HEK293 (cell line): ENCODE data around the gene LIN37.
A peak's percentile ranks its signal among the peaks of the same experiment; 100 is the strongest.

Experiments used
- CTCF ChIA-PET: fragments of 350-600 bp; formaldehyde crosslinking; extraction: SDS; loops from one replicate; lab custom pipeline; 2021; ENCODE audit warnings: antibody characterized with exemption; lab: Yijun Ruan, JAX
- POLR2A ChIA-PET: fragments of 300-600 bp; formaldehyde crosslinking; extraction: SDS; loops from one replicate; lab custom pipeline; 2020; ENCODE audit warnings: antibody characterized with exemption, inconsistent platforms; lab: Yijun Ruan, JAX
- H3K27ac ChIP-seq: fragments of 200-500 bp; sonication (Bioruptor generic); 2 replicates; pipeline ENCODE4 v1.5.1; 2014; ENCODE audit warnings: low read depth, low read length, control low read depth, inconsistent platforms; ENCODE audit errors: extremely low read depth
- H3K36me3 ChIP-seq, 2 experiments: fragments of 200-500 bp in 1 of 2; sonication (Bioruptor generic) in 1 of 2; 1 replicate in 1 of 2; 2 replicates in 1 of 2; pipeline ENCODE4 v1.5.1; 2014 to 2017; ENCODE audit warnings: inconsistent platforms in 2 of 2, low read length in 2 of 2; ENCODE audit not compliant: control insufficient read depth in 2 of 2, insufficient read depth in 1 of 2
- H3K4me1 ChIP-seq: fragments of 200-500 bp; sonication (Bioruptor generic); 2 replicates; pipeline ENCODE4 v1.5.1; 2014; ENCODE audit warnings: mild to moderate bottlenecking, low read length, inconsistent platforms; ENCODE audit not compliant: control insufficient read depth, insufficient read depth
- H3K4me3 ChIP-seq: 2 replicates; pipeline ENCODE4 v1.5.1; 2011; ENCODE audit warnings: low read depth, mild to moderate bottlenecking, control low read depth, low read length, moderate library complexity
- H3K9me3 ChIP-seq: fragments of 200-500 bp; sonication (Bioruptor generic); 2 replicates; pipeline ENCODE4 v1.5.1; 2014; ENCODE audit warnings: low read depth, low read length, inconsistent platforms; ENCODE audit not compliant: control insufficient read depth, insufficient read depth
- BCL11B ChIP-seq: fragments of 450-650 bp; formaldehyde crosslinking; IDR thresholded peaks from 2 replicates; pipeline ENCODE4 v1.5.1; 2016; ENCODE audit warnings: low read depth, missing biosample characterization, missing genetic modification characterization
- GFI1B ChIP-seq: fragments of 450-650 bp; formaldehyde crosslinking; IDR thresholded peaks from 2 replicates; pipeline ENCODE4 v1.5.1; 2016; ENCODE audit warnings: missing biosample characterization, missing genetic modification characterization
- HIC1 ChIP-seq: fragments of 450-650 bp; formaldehyde crosslinking; IDR thresholded peaks from 2 replicates; pipeline ENCODE4 v1.5.1; 2016; ENCODE audit warnings: missing biosample characterization, missing genetic modification characterization
- MEIS1 ChIP-seq: sonication (generic); formaldehyde crosslinking; IDR thresholded peaks from 2 replicates; pipeline ENCODE4 v1.8.1; 2022; ENCODE audit warnings: missing genetic modification reagents, mild to moderate bottlenecking, borderline replicate concordance
- SCRT1 ChIP-seq: fragments of 450-650 bp; formaldehyde crosslinking; IDR thresholded peaks from 2 replicates; pipeline ENCODE4 v1.5.1; 2016; ENCODE audit warnings: missing biosample characterization, missing genetic modification characterization, borderline replicate concordance
- SCRT2 ChIP-seq: fragments of 450-650 bp; formaldehyde crosslinking; IDR thresholded peaks from 2 replicates; pipeline ENCODE4 v1.5.1; 2016; ENCODE audit warnings: missing biosample characterization, missing genetic modification characterization
- SP2 ChIP-seq: fragments of 450-650 bp; formaldehyde crosslinking; IDR thresholded peaks from 2 replicates; pipeline ENCODE4 v1.5.1; 2016; ENCODE audit warnings: missing biosample characterization, missing genetic modification characterization
- ZFP37 ChIP-seq: fragments of 450-650 bp; formaldehyde crosslinking; IDR thresholded peaks from 2 replicates; pipeline ENCODE4 v1.5.1; 2016; ENCODE audit warnings: missing biosample characterization, missing genetic modification characterization
- ZIC2 ChIP-seq: fragments of 450-650 bp; formaldehyde crosslinking; IDR thresholded peaks from 2 replicates; pipeline ENCODE4 v1.5.1; 2016; ENCODE audit warnings: missing biosample characterization, missing genetic modification characterization
- ZNF121 ChIP-seq: fragments of 450-650 bp; formaldehyde crosslinking; IDR thresholded peaks from 2 replicates; pipeline ENCODE4 v1.5.1; 2016; ENCODE audit warnings: missing biosample characterization, missing genetic modification characterization
- ZNF416 ChIP-seq: fragments of 450-650 bp; formaldehyde crosslinking; IDR thresholded peaks from 2 replicates; pipeline ENCODE4 v1.5.1; 2016; ENCODE audit warnings: missing biosample characterization, missing genetic modification characterization
- ZNF423 ChIP-seq: fragments of 450-650 bp; formaldehyde crosslinking; IDR thresholded peaks from 2 replicates; pipeline ENCODE4 v1.5.1; 2016; ENCODE audit warnings: missing biosample characterization, missing genetic modification characterization
- ZNF473 ChIP-seq: fragments of 450-650 bp; formaldehyde crosslinking; IDR thresholded peaks from 2 replicates; pipeline ENCODE4 v1.5.1; 2017; ENCODE audit warnings: missing biosample characterization, missing genetic modification characterization
- ZNF791 ChIP-seq: fragments of 450-650 bp; formaldehyde crosslinking; IDR thresholded peaks from 2 replicates; pipeline ENCODE4 v1.5.1; 2016; ENCODE audit warnings: missing biosample characterization, missing genetic modification characterization

LIN37 gene

DNA sequence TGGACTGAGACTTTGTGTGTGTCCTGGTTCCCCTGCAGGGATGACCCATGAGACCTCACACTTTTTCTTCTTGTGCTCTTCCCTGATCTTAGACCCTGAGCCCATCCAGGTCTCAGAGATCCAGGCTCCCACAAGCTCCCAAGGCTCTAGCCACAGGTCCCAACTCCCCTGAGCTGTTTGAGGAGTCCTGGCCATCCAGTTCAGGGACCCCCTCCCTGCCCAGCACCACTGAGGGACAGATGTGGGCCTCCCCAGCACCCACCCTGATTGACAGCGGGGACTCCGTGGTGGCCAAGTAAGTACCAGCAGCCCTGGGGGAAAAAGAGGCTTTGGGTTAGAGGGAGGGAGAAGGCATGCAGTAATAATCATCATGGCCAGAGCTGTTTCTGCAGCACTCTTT lies 11.3 kb downstream of the LIN37 start:
- peaks cover 15% of the 10 kb centered on the region for H3K4me1 ChIP-seq
- ChIA-PET POLR2A (interaction anchor here (0.6 to 4.7 kb wide), 5 partner anchors 9 to 24 kb away, joined by 3 to 29 read pairs (median 6); partner anchors contain the start of genes LIN37, PSENEN and U2AF1L4), CTCF (interaction anchor here (0.5 kb wide), 1 partner anchor 30 kb away, joined by 3 read pairs; no protein-coding TSS in a partner anchor)
- H3K4me3 ChIP-seq, result no peak overlapping the region
- TF ChIP-seq ZNF423 (no peak), ZNF416 (tag by site-specific recombination) (0 out of 2 replicates have a peak, but pooled peaks have one; percentile 12), ZNF473 (tag by site-specific recombination) (peak; percentile 50; the same call in 1 of the 2 replicates), ZIC2 (tag by site-specific recombination) (0 out of 2 replicates have a peak, but pooled peaks have one; percentile 21)
- H3K36me3 ChIP-seq, result peaks cover 56 to 63% of the 10 kb centered on the region in 2 experiments
- no peaks in the 10 kb centered on the region for H3K9me3 ChIP-seq
- peak overlapping the region; percentile 97; the same call in 1 of the 2 replicates for H3K27ac ChIP-seq

DNA sequence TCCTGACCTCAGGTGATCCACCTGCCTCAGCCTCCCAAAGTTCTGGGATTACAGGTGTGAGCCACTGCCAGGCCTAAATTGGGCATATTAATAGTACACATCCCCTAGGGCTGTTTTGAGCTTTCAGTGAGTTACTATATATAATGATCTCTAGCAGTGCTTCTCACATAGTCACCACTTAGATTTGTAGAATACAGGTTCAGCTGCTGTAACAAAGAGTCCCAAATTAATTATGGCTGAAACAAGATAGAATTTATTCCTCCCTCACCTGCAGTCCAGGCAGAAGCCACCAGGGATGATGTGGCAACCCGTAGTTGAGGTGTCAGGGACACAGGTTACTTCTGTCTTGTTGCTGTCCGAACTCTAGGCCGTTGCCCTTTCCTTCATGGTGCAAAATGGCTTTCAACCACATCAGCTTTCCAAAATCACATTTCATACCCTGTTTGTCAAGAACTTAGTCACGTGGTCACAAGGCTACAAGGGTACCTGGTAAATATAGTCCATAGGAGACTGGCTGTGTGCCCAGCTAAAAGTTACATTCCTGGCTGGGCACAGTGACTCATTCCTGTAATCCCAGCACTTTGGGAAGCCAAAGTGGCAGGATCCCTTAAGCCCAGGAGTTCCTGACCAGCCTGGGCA lies 12.5 kb downstream of the LIN37 start:
- Histone ChIP-seq H3K4me3 (no peak overlapping the region), H3K36me3 (peaks cover 61 to 67% of the 10 kb centered on the region in 2 experiments), H3K9me3 (no peaks in the 10 kb centered on the region), H3K4me1 (peaks cover 15% of the 10 kb centered on the region), H3K27ac (no peak overlapping the region)
- ChIA-PET CTCF (no interaction called here), POLR2A (interaction anchor here (1.4 to 4.7 kb wide), 5 partner anchors 12 to 21 kb away, joined by 3 to 29 read pairs (median 8); partner anchors contain the start of genes LIN37, PSENEN and U2AF1L4)
- no peak for TF ChIP-seq MEIS1
- 0 out of 2 replicates have a peak, but pooled peaks have one; percentile 2 for TF ChIP-seq ZFP37 (tag by site-specific recombination)
- TF ChIP-seq ZNF121 (tag by site-specific recombination), result peak; percentile 46; the same call in 1 of the 2 replicates

DNA sequence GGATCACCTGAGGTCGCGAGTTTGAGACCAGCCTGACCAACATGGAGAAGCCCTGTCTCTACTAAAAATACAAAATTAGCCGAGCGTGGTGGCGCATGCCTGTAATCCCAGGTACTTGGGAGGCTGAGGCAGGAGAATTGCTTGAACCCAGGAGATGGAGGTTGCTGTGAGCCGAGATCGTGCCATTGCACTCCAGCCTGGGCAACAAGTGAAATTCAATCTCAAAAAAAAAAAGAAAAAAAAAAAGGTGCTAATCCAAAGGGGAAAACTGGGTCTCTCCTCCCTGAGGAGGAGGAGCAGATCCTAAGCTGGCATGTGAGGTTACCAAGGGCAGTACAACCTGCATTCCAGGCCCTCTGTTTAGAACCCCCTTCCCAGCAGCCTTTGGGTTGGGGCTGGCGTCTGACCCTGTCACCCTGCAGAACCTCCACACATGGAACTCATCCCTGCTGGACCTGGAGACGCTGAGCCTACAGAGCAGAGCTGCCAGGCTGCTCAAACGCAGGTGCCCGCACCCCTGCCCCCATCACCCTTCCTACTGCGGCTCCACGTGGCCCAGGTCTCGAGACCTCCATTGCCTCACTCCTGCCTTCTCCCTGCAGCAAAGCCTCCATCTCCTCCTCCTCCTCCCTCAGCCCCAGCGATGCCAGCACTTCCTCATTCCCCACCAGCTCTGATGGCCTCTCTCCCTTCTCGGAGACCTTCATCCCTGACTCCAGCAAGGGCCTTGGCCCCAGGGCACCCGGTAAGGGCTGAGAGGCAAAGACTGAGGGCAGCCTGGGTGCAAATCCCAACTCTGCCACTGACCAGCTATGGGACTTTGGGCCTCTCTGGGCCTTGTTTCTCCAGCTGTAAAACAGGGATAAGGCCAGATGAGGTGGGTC lies 16.3 kb downstream of the LIN37 start:
- H3K27ac ChIP-seq, result peak overlapping the region; percentile 46; the same call in 1 of the 2 replicates
- no peaks in the 10 kb centered on the region for H3K9me3 ChIP-seq
- CTCF ChIA-PET, result interaction anchor here (0.6 to 0.7 kb wide), 3 partner anchors 10 to 1360 kb away, joined by 3 read pairs; no protein-coding TSS in a partner anchor
- H3K4me1 ChIP-seq, result no peaks in the 10 kb centered on the region; the same call in 1 of the 2 replicates
- POLR2A ChIA-PET, result interaction anchor here (0.6 to 3.7 kb wide), 5 partner anchors 8 to 55 kb away, joined by 3 to 26 read pairs (median 6); partner anchors contain the start of genes HSPB6 and LIN37
- peak; percentile 45; the same call in 1 of the 2 replicates for TF ChIP-seq SCRT1 (tag by site-specific recombination)
- TF ChIP-seq HIC1, result 0 out of 2 replicates have a peak, but pooled peaks have one; percentile 61
- TF ChIP-seq SP2 (tag by site-specific recombination), result no peak
- no peak for TF ChIP-seq ZNF791 (tag by site-specific recombination)
- peak; percentile 92 for TF ChIP-seq SCRT2 (tag by site-specific recombination)
- TF ChIP-seq GFI1B (tag by site-specific recombination), result no peak
- TF ChIP-seq BCL11B (tag by site-specific recombination), result no peak
- peaks cover 79 to 98% of the 10 kb centered on the region in 2 experiments for H3K36me3 ChIP-seq
- no peak overlapping the region for H3K4me3 ChIP-seq
